Liver (tissue), 9 donors: ENCODE measurements around the gene AP4S1. TPM values are rescaled to one million over a fixed set of nuclear protein-coding genes. Genes with fewer than 3 reads are reported as not detected.
"Not testable (repeated sequence)": the region's sequence is repeated elsewhere in the genome, so short reads cannot be mapped to it uniquely, and the experiment has no call there.

ENCODE experiments used
- DNase-seq: peaks from one replicate; pipeline ENCODE4 v3.0.0-alpha.2; 2017; ENCODE audit warnings: low spot score
- H3K27ac ChIP-seq, 2 donors: one replicate each; pipeline ENCODE4 v1.7.0; 2013; ENCODE audit warnings: inconsistent platforms in 2 of 2, low read length in 2 of 2, control low read depth in 1 of 2, low read depth in 1 of 2, mild to moderate bottlenecking in 1 of 2
- H3K27me3 ChIP-seq, 4 donors: one replicate each; pipeline versions ENCODE4 v1.6.1 to v1.7.0; 2013; ENCODE audit warnings: low read length in 3 of 4, inconsistent platforms in 1 of 4, mild to moderate bottlenecking in 1 of 4, moderate library complexity in 1 of 4; ENCODE audit not compliant: control insufficient read depth in 4 of 4, insufficient read depth in 4 of 4
- H3K36me3 ChIP-seq, 4 donors: one replicate each; pipeline versions ENCODE4 v1.6.1 to v1.7.0; 2013; ENCODE audit warnings: low read length in 3 of 4, mild to moderate bottlenecking in 3 of 4, low read depth in 1 of 4, moderate library complexity in 1 of 4; ENCODE audit not compliant: control insufficient read depth in 4 of 4, insufficient read depth in 3 of 4
- H3K4me1 ChIP-seq, 4 donors: one replicate each; pipeline versions ENCODE4 v1.6.1 to v1.7.0; 2013; ENCODE audit warnings: low read length in 3 of 4, mild to moderate bottlenecking in 3 of 4, moderate library complexity in 1 of 4; ENCODE audit not compliant: control insufficient read depth in 4 of 4, insufficient read depth in 4 of 4
- H3K4me3 ChIP-seq, 3 donors: one replicate each; pipeline versions ENCODE4 v1.6.1 to v1.7.0; 2013; ENCODE audit warnings: low read length in 3 of 3, control low read depth in 1 of 3, low read depth in 1 of 3, mild to moderate bottlenecking in 1 of 3
- H3K9ac ChIP-seq, 2 donors: one replicate each; pipeline ENCODE4 v1.7.0; 2013; ENCODE audit warnings: low read length in 2 of 2, mild to moderate bottlenecking in 2 of 2, moderate library complexity in 2 of 2, control low read depth in 1 of 2, low read depth in 1 of 2
- H3K9me3 ChIP-seq, 4 donors: one replicate each; pipeline versions ENCODE4 v1.6.1 to v1.7.0; 2013; ENCODE audit warnings: low read length in 3 of 4; ENCODE audit not compliant: control insufficient read depth in 4 of 4
- ATF3 ChIP-seq: IDR thresholded peaks from 2 replicates; pipeline ENCODE4 v1.6.1; 2016; ENCODE audit warnings: antibody characterized with exemption
- EGR1 ChIP-seq, 2 donors: IDR thresholded peaks; 2 replicates each; pipeline ENCODE4 v1.6.1; 2016 to 2018; ENCODE audit warnings: antibody characterized with exemption in 2 of 2, low read depth in 2 of 2
- FOXA1 ChIP-seq: IDR thresholded peaks from 2 replicates; pipeline ENCODE4 v1.6.1; 2016; ENCODE audit warnings: antibody characterized with exemption
- FOXA2 ChIP-seq: IDR thresholded peaks from 2 replicates; pipeline ENCODE4 v1.6.1; 2016; ENCODE audit warnings: antibody characterized with exemption
- GABPA ChIP-seq, 2 donors: IDR thresholded peaks in 1 of 2; conservative IDR thresholded peaks in 1 of 2; 2 replicates each; pipeline ENCODE4 v1.6.1; 2016; ENCODE audit warnings: antibody characterized with exemption in 2 of 2, mild to moderate bottlenecking in 1 of 2, moderate library complexity in 1 of 2
- HNF4A ChIP-seq, 2 donors: conservative IDR thresholded peaks; 2 replicates each; pipeline ENCODE4 v1.6.1; 2016; ENCODE audit warnings: antibody characterized with exemption in 2 of 2, mild to moderate bottlenecking in 2 of 2
- HNF4G ChIP-seq: IDR thresholded peaks from 2 replicates; pipeline ENCODE4 v1.6.1; 2016; ENCODE audit warnings: antibody characterized with exemption
- JUND ChIP-seq, 2 donors: IDR thresholded peaks; 2 replicates each; pipeline ENCODE4 v1.6.1; 2016; ENCODE audit warnings: antibody characterized with exemption in 2 of 2
- NR2F2 ChIP-seq: IDR thresholded peaks from 2 replicates; pipeline ENCODE4 v1.6.1; 2016; ENCODE audit warnings: antibody characterized with exemption
- RAD21 ChIP-seq, 2 donors: IDR thresholded peaks; 2 replicates each; pipeline ENCODE4 v1.6.1; 2016; ENCODE audit warnings: antibody characterized with exemption in 2 of 2, mild to moderate bottlenecking in 2 of 2
- REST ChIP-seq: IDR thresholded peaks from 2 replicates; pipeline ENCODE4 v1.6.1; 2016; ENCODE audit warnings: antibody characterized with exemption, mild to moderate bottlenecking
- RXRA ChIP-seq, 2 donors: IDR thresholded peaks; 2 replicates each; pipeline ENCODE4 v1.6.1; 2017 to 2018; ENCODE audit warnings: antibody characterized with exemption in 2 of 2, mild to moderate bottlenecking in 1 of 2
- SP1 ChIP-seq: IDR thresholded peaks from 2 replicates; pipeline ENCODE4 v1.6.1; 2018; ENCODE audit warnings: antibody characterized with exemption, mild to moderate bottlenecking
- TAF1 ChIP-seq: conservative IDR thresholded peaks from 2 replicates; pipeline ENCODE4 v1.6.1; 2016; ENCODE audit warnings: antibody characterized with exemption, mild to moderate bottlenecking
- YY1 ChIP-seq: IDR thresholded peaks from 2 replicates; pipeline ENCODE4 v1.6.1; 2016; ENCODE audit warnings: antibody characterized with exemption, mild to moderate bottlenecking
- ZBTB33 ChIP-seq: IDR thresholded peaks from 2 replicates; pipeline ENCODE4 v1.6.1; 2016; ENCODE audit warnings: antibody characterized with exemption
- WGBS: extraction: QIAGEN DNeasy Blood & Tissue Kit; methylation state at CpG from one replicate; pipeline ENCODE4 v1.1.7; 2013; 5-methylcytosine and 5-hydroxymethylcytosine counted together
- polyA plus RNA-seq, 2 donors: library from polyadenylated mRNA; stranded (reverse) in 1 of 2; unstranded in 1 of 2; fragments of 200-250 nt in 1 of 2; fragments of >200 nt in 1 of 2; fragmentation: Nextera tagmentation in 1 of 2; extraction: Ambion mirVana in 1 of 2; gene quantifications; one replicate each; pipeline versions ENCODE4 v1.2.1 to v1.2.3, GENCODE V29; 2013 to 2015
- total RNA-seq, 2 donors: library from RNA; depleted of rRNA; stranded (reverse); fragments of >200 nt; gene quantifications; one replicate each; pipeline ENCODE4 v1.2.3, GENCODE V29; 2014
- donor health status: healthy.
- donor health status: healthy.
- donor health status: healthy.
- donor health status: healthy.
- donor health status: healthy.

The AP4S1 gene
- total and polyA plus RNA-seq, 4 donors = 1.3 to 4.3 (median 1.7) TPM

- DNase-seq = no peak
- H3K4me1 ChIP-seq = peaks cover 0 to 2% (median 0%) of the 10 kb centered on the region in 4 donors
- H3K4me3 ChIP-seq = no peak overlapping the region
- H3K36me3 ChIP-seq = peaks cover 0 to 3% (median 2%) of the 10 kb centered on the region in 4 donors
- no peaks in the 10 kb centered on the region for H3K9me3 ChIP-seq
- no peaks in the 10 kb centered on the region for H3K27me3 ChIP-seq
- 98% methylated on average over 3 of the region's 3 CpGs for WGBS
- H3K9ac ChIP-seq = no peak overlapping the region
- no peak for TF ChIP-seq RAD21 (IDR thresholded peaks at IDR 0.05)
- TF ChIP-seq FOXA1 = no peak
- no peak for TF ChIP-seq REST
- TF ChIP-seq ATF3 = no peak
- no peak for TF ChIP-seq SP1
- no peak overlapping the region for H3K27ac ChIP-seq
Observed at GRCh38 chr14:31085027-31085426, 59.6 kb downstream of the AP4S1 start.

- H3K4me1 ChIP-seq = peaks cover 4 to 12% (median 6%) of the 10 kb centered on the region in 4 donors
- WGBS = 92% methylated on average over 9 of the region's 9 CpGs
- H3K27ac ChIP-seq, DNase-seq, H3K9me3 ChIP-seq, H3K36me3 ChIP-seq, H3K27me3 ChIP-seq, H3K9ac ChIP-seq, H3K4me3 ChIP-seq: not testable (repeated sequence)
Observed at GRCh38 chr14:31086466-31086865, 61.0 kb downstream of the AP4S1 start.

GRCh38 chr14:31090883-31091764 is 65.7 kb downstream of the AP4S1 start:
- Histone ChIP-seq H3K9ac (peak overlapping the region; percentile 13 to 79), H3K27me3 (no peaks in the 10 kb centered on the region), H3K9me3 (no peaks in the 10 kb centered on the region), H3K36me3 (peaks cover 0 to 2% (median 0%) of the 10 kb centered on the region in 4 donors), H3K4me1 (peaks cover 6 to 23% (median 11%) of the 10 kb centered on the region in 4 donors), H3K27ac (peak overlapping the region; percentile 91 to 96), H3K4me3 (no peak overlapping the region)
- 45% methylated on average over 5 of the region's 5 CpGs for WGBS
- no peak for DNase-seq
- peak; percentile 71 for TF ChIP-seq HNF4G
- TF ChIP-seq YY1 = no peak
- TF ChIP-seq REST = peak; percentile 78
- TF ChIP-seq JUND (IDR thresholded peaks at IDR 0.05) = peak; percentile 92 to 97
- TF ChIP-seq GABPA (IDR thresholded peaks at IDR 0.05 in 1 of 2, conservative IDR thresholded peaks at IDR 0.05 in 1 of 2) = peak in 1 of 2 donors; percentile 53
- peak; percentile 46 for TF ChIP-seq ATF3
- peak; percentile 45 to 57 for TF ChIP-seq RAD21 (IDR thresholded peaks at IDR 0.05)
- peak; percentile 65 to 85 for TF ChIP-seq RXRA (IDR thresholded peaks at IDR 0.05)
- peak; percentile 8 for TF ChIP-seq FOXA1
- peak; percentile 86 for TF ChIP-seq ZBTB33
- peak in 1 of 2 donors; percentile 81 for TF ChIP-seq EGR1 (IDR thresholded peaks at IDR 0.05; ENCODE audit: low read depth in 2 of 2)
- TF ChIP-seq FOXA2 = peak; percentile 67
- no peak for TF ChIP-seq NR2F2
- peak; percentile 93 to 95 for TF ChIP-seq HNF4A (conservative IDR thresholded peaks at IDR 0.05)
- peak; percentile 90 for TF ChIP-seq SP1
- no peak for TF ChIP-seq TAF1
